Suppressor macrophage treated with lipopolysaccharide for 1 hour (primary cell): Measurements from ENCODE around the gene TRPV2.
"Not testable (repeated sequence)": the region's sequence is repeated elsewhere in the genome, so short reads cannot be mapped to it uniquely, and the experiment has no call there.

Experiments used
- DNase-seq, 3 donors: peaks; one replicate each; pipeline ENCODE4 v3.0.0-alpha.2; 2020 to 2022

The TRPV2 gene

DNA sequence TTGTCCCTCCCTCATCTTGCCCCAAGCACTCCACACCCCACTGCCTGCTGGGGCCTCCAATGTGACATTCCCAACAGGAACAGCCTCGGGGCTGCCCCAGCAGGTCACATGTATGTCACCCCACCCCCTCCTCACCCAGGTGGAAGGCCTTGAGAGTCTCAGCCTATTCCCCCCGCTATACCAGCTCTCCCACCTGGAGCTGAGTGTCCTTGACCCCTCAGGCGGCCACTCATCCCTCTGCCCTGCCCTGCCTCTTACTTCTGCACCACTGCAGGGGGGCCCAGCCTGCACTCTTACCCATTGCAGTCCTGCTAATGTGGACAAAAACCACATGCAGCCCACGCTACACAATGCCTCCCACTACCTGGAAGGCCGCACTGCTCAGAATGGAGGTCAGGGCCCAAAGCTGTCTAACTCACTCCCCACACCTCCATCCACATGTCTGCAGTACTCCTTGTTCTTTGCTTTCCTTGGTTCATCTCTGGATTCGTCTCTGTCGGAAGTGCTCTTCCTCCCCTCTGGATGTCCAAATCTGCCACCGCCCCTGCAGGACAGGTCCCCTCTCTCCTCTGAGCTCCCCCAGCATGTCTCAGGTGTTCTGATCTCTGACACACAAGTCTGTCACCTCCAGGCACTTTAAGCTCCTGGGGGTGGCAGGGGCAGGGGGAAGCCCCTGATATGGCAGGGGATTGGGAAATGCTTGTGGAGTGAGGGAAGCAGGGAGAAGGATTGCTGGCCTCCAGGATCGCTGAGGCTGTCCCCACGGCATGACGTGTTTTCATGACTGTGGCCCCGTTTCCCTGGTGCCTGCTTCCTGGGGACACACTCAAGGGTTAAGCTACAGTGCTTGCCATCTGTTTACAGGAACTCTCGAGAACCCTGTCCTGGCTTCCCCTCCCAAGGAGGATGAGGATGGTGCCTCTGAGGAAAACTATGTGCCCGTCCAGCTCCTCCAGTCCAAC, 20.8 kb downstream of the TRPV2 start:
- DNase-seq, result no peak

DNA sequence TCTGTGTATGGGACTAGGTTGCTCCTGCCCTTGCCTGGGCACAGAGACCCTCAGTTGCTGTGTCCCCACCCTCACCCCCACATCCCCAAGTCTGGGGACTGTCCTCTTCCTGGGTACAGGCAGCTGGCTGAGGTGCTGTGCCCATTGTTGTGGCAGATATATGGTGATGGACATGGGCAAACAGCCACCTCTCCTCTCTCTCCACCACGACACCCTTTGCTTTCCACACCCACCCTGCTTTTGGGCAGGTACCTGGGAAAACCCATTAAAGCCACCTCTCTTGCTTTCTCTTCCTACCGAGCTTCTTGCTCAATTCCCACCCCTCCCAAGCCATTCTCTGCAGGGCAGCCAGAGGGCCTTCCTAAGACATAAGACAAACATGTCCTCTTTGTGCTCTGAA, 21.7 kb downstream of the TRPV2 start:
- DNase-seq, result no peak

DNA sequence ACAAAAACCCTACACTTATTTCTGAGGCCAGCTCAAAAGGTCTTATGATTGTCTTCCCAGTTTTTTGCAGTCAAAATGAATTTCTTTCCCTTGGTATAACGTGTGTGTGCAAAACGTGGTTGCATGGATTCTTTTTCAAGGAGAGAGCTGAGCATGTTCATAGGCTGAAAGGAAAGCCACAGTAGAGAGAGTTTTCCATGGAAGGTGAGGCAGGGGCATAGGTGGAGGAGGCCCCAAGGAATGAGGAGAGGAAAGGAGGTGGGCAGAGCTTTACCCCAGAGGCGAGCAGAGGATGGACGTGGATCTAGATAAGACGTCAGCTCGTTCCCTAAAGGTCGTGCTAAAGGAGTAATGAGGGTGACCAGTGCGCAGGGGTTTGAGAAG, 22.8 kb downstream of the TRPV2 start:
- DNase-seq, result no peak

DNA sequence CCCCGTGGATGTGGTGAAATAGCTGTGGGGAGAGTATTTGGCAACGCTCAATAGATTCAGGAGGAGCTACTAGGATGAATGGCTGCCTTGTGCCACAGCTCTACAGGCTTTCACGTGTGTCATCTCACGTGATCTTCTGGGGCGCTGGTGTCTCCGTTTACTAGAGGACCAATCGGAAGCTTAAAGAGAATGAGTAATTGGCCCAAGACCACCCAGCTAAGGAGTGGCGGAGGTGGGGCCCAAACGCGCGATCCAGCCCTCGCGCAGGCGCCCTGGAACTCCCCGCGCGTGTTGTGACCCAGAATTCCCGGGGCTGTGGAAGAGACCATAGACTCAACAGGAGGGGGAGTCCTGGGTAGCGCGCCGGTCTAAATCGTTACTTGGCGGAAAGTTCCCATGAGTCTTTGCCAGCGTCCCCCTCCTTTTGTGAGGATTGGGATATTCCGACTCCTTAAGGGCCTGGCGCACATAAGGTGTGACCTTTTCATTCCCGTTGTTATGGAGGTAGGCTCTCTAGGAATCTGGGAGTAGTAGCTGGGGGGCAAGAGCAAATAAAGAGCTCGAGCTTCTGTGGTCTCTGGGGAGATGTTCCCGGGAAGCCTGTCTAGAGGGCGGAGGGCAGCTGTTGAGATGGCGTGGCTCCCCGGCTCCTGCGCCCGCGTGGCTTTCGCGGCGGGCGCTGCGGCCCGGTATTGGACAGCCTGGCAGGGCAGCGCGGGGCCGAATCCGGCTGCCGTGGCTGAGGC, 23.4 kb downstream of the TRPV2 start:
- DNase-seq, result peak; percentile 97 to 98 (median 98)

DNA sequence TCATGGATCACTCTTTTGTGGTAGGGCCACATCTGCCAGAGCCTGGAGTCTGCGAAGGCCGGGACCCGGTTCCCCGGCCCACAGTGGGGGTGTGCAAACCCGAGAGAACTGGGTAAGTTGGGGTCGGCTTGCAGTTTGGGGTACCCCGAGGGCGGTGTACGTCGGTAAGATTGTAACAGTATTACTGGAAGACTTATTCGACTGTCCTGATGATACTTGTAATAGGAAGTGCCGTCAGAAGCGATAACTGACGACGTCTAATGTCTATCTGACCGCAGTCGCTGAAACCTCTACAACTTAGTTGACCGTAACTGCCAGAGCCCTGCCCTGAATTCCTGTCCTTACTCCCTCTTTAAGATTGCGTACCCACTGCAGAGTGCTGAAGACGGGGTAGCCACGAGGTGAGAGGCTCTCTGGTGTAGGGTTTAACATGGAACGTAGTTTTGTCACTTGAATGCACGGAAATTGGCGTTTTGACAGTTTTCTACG, 24.0 kb downstream of the TRPV2 start:
- DNase-seq, result peak; percentile 32 to 37 (median 33)

DNA sequence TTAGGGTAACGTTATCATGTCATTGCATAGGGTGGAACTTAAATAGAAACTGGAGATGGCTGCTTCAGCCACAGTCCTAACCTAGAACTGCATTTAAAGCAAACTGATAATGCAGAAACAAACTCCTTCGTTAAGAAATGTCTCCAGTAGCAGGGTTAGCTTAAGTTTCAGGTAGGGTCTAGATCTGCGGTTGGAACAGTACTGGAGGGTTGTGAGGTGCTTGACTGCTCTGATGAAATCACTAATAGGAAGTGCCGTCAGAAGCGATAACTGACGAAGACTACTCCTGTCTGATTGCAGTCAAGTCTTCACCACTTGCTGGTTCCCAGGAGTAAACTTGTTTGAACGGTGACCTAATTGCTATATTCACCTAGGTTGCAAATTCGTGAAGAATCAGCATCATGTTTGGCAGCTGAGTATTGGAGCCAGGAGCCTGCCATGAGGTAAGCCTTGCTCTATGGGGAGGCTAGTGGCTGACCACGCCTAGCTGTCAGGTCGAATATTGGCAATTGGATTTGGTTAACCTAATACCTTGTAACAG, 24.5 kb downstream of the TRPV2 start:
- DNase-seq, result peak in 2 of 3 donors; percentile 26 to 41

DNA sequence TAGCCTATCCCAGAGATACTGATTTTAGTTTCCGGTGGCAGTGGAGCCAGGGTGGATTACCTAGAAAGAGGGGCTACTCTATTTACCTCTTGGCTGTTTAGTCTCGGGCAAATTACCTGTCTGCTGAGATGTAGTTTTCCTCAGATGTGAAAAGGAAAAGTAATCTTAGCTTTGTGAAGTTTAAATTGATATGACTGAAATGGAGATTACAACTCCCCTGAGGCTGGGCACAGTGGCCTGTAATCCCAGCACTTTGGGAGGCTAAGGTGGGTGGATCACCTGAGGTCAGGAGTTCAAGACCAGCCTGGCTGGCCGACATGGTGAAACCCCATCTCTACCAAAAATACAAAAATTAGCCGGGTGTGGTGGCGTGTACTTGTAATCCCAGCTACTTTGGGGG, 25.0 kb downstream of the TRPV2 start:
- DNase-seq, result not testable (repeated sequence)

DNA sequence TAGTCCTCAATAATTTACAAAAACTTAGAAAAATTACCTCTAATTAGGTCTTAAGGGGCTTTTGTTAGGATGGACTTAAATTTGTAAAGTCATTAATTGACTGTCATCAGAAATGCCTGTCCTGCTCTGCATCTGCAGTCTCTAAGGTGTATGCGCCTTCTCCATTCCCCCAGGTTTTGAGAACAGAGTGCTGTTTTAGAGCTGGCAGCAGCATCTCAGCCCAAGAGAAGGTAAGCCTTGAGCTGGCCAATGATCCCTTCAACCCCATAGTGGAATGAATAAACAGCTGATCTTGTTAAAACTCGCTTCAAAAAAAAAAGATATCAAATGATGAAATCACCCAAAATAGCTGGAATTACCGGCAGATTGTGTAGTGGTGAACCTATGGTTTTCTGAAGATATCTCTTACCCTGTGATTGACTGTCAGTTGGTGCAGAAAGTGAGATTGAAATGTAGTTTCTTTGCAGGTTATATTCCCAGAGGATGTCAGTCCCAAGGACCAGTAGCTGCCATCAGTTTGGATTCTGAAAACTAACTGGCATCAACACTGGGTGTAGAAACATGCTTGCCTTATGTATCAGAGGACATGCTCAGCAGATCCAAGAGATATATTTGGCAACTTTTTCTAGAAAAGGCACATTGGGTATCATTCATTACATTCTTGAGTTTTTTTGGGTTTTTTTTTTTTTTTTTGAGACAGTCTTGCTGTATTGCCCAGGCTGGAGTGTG, 25.7 kb downstream of the TRPV2 start:
- no peak for DNase-seq

DNA sequence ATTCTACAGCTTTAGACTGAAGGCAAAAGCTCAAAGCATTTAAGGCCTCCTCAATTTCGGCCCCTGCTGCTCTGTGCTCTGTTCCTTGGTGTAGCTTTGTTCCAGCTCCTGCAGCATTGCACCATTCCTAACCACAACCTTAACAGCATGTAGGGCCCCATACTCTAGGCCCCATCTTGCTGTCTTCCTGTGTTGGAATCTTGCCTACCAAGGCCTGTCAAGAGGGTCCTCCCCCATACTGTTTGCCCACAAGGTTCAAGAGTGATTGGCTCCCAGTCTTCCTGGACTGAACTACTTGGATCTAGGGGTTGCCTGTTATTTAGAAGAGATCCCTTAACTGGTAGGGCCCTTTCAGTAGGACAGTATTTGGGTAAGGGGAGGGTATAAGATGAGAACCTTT, 26.8 kb downstream of the TRPV2 start:
- no peak for DNase-seq

DNA sequence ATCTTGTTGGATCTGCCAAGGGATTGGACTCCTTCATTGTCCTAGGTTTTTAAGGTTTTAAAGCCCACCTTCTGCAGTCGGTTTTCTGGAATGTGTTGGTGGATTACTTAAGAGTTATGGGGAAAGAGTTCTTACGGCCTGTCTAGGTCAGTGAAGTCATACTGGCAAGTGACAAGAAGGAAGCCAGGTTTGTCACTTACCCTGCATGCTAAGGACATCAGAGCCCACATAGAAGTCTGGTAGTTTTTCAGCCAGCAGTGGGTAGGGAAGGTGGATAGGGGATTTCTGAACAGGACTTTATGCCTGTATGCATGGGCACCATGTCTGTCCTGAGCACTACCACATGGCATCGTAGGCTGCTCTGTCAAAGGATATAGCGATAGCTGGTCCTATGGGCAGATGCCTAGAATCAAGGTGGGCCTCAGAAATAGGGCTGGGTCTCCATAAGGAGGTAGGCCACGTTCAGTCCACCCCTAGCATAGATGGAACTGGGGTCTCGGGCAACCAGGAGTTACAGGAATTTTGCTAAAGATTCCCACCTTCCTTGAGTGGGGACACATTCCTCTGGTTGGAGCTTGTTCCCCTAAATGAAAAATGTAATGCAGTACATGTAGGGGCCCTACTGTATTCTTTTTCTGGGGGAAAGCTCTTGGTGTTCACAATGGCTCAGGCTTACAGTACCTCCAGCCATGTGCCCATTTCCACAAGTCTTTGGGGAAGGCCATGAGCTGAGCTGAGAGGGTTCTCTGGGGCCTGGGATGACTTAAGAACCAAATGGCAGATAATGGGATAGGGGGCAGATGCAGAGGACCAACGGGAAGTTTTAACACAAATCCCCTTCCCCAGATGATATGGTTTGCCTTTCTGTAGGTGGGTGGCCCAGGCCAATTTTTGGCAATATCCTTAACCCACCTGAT, 27.5 kb downstream of the TRPV2 start:
- no peak for DNase-seq

DNA sequence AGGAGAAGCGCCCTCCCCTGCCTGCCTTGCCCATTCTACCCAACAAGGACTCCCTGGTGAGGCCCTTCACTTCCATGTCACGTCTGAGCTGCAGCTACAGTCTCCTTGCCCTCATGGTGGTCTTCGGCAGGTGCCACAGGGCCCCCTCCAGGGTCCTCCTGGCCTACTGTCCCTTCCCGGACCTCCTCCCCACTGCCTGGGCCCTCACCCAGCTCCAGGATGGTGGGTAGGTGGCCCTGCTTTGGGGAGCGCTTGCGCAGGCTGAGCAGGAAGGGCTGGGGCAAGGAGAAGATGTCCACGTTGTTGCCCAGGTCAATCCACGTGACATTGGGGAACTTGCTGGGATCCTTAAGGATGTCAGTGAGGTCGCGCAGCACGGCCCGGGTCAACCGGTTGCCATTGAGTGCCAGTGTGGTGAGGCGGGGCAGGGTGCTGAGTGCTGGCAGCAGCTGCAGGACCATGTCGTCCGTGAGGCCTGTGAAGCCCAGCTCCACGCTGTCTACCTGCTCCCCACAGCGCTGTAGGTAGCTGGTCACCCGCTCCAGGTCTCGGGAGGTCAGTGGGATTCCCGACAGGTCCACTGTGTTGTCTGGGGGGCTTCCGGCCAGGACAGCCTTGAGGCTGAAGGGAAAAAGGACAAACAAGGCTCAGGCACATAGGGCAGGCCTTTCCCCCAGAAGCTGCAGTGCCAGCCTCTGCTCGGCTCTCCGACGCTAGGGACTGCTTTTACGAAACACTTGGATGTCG, 28.3 kb downstream of the TRPV2 start:
- no peak for DNase-seq

DNA sequence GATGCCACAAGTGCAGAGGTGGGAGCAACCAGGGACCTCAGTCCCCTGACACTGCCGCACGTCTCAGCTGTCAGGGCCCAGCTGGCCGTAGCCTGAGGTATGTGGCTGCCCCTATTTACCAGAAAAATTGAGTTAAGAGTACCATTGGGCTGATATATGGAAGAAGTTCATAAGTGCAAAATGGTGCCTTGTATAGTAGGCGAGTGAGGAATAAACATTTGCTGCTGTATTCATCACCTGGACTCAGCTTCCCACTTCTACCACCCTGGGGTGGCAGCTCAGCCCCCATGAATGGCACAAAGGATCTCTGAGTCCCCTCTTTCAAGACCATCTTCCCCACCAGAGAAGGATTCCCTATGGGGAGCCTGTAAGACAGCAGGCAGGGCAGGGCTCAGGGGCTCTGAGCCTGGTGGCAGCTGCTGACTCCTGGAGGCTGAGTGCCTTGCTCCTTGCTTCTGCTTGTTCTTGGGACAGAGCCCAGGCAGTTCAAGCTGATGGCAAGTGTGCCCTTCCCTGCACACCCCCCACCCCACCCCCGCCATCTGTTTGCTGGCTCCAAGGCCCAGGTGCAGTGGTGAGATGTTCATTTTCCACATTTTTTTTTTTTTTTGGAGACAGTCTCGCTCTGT, 29.0 kb downstream of the TRPV2 start:
- DNase-seq, result no peak

DNA sequence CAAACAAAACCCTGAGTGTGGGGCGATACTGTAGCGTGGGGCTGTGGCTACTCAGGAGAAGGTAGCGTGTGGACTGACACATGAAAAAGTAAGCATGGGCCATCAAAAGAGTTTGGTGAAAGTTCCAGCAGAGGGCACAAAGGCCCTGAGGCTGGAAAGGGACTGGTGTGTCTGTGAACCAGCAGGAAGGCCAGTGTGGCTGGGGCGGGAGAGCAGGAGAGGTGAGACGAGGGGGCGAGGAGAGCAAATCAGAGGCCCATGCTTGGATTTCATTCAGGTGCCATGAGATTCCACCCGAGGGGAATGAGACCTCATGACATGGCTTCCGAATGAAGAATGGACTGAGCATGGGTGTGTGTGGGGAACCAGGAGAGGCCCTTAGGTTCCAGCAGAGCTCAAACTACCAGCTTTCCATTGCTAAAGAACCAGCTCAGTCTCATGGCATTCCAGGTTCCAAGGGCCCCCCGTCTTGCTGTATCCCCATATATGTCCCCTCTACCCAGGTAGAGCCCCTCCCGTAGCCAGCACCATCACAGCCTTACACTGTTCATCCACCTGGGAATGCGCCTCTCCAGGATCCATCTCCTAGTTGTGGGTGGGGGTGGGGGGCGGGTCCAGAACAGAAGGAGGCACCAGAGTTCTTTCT, 31.1 kb downstream of the TRPV2 start:
- DNase-seq, result no peak

DNA sequence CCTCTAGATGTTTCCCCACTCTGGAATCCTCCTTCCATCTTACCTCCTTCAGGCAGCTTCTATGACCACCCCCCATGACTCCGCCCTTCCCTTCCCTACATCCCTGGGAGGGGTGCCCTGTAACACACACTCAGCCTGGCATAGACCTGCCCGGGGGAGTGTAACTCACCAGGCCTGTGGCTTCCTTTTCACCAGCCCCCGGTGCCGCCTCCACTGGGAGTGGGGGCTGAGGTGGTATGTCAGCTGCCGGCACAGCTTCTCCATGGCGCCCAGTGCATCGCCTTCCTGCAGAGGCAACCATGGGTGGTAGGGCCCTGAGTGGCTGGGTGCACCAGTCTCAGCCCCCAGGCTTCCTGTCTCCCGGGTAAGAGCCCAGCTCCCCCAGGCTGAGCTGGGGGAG, 32.3 kb downstream of the TRPV2 start:
- no peak for DNase-seq

DNA sequence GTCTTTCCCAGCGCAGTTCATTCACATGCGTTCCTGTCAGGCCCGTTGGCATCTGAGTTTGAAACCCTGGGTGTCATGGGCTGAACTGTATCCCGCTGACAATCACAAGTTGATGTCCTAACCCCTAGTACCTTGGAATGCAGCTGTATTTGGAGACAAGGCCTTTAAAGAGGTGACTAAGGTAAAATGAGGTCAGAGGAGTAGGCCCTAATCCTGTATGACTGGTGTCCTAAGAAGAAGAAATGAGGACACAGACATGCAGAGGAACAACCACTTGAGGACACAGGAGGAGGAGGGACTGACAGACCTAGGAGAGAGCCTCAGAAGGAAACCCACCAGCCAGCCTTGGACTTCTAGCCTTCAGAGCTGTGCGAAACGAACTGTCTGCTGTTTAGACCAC, 33.1 kb downstream of the TRPV2 start:
- no peak for DNase-seq

DNA sequence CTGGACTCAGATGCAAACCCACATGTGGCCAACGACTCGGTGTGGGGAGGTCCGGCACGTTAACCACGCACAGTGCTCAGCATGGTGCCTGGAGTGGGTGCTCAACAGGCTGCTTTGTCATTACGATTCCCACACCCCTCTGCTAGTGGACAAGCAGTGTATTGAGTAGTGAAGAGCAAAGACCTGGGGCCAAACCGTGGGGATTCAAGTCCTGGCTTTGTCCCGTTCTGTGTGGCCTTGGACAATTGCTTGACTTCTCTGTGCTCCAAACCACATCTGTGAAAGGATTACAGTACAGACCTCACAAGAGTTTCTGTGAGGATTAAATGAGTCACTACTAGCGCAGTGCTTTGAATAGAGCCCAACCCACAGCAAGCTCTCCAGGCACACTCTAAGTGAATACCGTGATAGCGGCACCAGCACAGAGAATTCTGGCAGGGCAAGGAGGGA, 33.8 kb downstream of the TRPV2 start:
- no peak for DNase-seq

DNA sequence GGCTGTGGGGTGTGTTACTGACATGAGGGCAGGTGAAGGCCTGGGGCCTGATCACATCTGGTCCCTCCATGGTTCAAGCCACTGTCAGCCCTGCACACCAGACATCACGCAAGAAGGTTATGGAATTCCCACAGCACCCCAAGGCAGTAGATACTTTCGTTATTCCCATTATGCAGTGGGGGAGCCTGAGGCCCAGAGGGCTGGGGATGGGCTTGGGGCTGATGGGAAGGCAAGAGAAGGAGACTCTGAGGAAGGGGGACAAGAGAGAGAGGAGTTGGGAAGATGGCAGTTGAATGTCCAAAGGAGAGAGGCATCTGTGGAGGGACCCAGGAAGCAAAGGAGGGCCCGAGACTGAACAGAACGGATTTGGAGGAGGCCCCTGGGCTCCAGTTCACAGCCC, 34.7 kb downstream of the TRPV2 start:
- DNase-seq, result no peak

DNA sequence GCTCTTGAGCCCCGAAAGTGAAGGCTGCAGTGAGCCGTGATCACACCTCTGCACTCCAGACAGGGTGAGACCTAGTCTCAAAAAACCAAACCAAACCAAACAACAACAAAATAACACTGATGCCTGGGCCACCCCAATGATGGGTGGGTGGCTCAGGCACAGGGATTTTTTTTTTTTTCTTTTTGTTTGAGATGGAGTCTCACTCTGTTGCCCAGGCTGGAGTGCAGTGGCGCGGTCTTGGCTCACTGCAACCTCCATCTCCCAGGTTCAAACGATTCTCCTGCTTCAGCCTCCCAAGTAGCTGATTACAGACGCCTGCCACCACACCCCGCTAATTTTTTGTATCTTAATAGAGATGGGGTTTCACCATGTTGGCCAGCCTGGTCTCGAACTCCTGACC, 36.9 kb downstream of the TRPV2 start:
- DNase-seq, result not testable (repeated sequence)

DNA sequence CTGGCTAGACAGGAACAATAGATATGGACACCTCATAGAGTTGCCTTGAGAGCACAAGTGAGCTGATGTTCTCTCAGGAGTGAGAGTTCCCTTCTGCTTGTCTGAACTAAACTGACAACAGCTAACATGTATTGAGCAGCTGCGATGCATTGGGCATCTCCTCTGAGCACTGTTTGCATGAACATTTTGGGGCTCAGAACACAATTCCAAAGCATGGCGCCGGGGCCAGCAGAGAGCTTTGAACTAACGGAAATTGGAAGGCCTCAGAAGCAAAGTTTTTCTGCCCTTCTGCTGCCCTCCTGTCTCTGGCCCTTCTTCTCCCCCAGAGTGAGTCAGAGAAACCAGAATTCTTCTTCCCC, 38.1 kb downstream of the TRPV2 start:
- no peak for DNase-seq
